SU-DHL-6 (cell line): Measurements from ENCODE around the gene SEC61A2.

ENCODE experiments used
- CTCF ChIP-seq: fragments of 200-600 bp; sonication (generic); IDR thresholded peaks from one replicate; pipeline ENCODE4 v1.5.1; 2017; ENCODE audit warnings: antibody characterized with exemption, mild to moderate bottlenecking, low read length, moderate library complexity; ENCODE audit not compliant: insufficient read depth, poor library complexity, severe bottlenecking
- EZH2phosphoT487 ChIP-seq: fragments of 200-600 bp; sonication (generic), shearing (Covaris generic); conservative IDR thresholded peaks from 2 replicates; pipeline ENCODE4 v1.6.1; 2018; ENCODE audit warnings: mild to moderate bottlenecking, antibody characterized with exemption, low read length, moderate library complexity, mixed read lengths

- TF ChIP-seq CTCF (no peak), EZH2phosphoT487 (no peak)
Observed at GRCh38 chr10:12213621-12214020, 84.1 kb downstream of the SEC61A2 start.
